GM21515 (cell line): Measurements from ENCODE around the gene INTS13.
"Not testable (repeated sequence)": the region's sequence is repeated elsewhere in the genome, so short reads cannot be mapped to it uniquely, and the experiment has no call there.

Experiments
- ATAC-seq: cut with Tn5 transposase; IDR thresholded peaks from one replicate; pipeline ENCODE4 v1.9.1; 2021; ENCODE audit not compliant: unreplicated experiment

The INTS13 gene

GRCh38 chr12:26936559-26937442 is 980 bp downstream of the INTS13 start:
- ATAC-seq: no peak

DNA sequence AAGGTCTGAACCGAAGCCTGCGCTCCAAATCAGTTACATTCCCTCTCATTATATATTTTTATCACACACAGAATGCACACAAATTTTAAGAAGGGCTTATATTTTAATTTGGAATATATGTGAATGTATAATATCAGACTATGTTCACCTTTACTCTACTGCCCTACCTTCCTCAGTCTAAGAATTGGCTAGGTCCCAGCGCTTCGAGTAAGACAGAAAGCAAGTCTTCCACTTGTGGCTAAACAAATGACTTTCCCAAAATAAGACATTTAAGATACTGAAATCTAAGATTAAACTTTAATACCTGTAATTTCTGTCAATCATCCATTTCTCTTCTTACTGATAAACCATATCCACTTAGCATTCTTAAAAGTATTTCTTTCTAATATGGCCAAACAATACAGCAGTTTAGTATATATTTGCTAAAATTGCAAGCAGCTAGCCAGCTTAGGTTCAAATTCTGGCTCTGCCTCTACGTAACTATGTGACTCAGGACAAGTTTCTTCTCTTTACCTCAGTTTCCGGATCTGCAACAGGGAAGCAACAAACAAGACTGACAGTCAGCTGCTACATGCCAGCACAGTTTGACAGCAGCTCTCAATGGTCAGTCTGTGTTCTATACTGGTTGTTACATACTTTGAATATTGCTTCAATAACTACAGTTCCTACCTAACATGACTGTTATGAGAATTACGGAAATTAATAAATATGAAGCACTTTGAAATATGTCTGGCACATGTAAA is 2.0 kb downstream of the INTS13 start:
- no peak for ATAC-seq

- no peak for ATAC-seq
Observed at GRCh38 chr12:26929590-26929989, 8.2 kb downstream of the INTS13 start.

- no peak for ATAC-seq
Observed at GRCh38 chr12:26928661-26929060, 9.1 kb downstream of the INTS13 start.

DNA sequence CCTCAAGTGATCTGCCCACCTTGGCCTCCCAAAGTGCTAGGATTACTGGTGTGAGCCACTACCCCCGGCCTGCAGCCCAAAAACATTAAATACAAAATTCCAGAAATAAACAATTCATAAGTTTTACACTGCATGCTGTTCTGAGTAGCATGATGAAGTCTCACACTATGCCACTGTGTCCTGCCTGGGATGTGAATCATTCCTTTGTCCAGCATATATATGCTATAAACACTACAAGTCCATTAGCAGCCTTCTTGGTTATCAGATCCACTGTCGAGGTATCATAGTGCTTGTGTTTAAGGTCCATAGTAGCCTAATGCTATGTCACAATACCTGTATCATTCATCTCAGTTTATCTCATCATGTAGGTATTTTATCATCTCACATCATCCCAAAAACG is 15.9 kb downstream of the INTS13 start:
- ATAC-seq: no peak

DNA sequence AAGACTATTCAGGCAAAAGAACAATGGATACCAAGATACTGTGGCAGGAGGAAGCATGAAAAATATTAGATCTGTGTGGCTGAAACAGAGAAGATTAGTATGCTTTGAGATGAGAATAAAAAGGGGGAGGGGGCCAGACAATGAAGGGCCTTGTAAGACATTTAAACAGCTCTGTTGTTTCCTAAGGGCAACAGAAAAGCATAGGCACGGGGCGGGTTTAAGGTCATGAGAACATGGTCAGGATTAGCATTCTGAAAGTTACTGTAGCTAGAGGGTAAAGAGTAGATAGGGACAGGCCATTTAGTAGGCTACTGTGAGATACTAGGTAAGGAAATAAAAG is 18.6 kb downstream of the INTS13 start:
- ATAC-seq: no peak

DNA sequence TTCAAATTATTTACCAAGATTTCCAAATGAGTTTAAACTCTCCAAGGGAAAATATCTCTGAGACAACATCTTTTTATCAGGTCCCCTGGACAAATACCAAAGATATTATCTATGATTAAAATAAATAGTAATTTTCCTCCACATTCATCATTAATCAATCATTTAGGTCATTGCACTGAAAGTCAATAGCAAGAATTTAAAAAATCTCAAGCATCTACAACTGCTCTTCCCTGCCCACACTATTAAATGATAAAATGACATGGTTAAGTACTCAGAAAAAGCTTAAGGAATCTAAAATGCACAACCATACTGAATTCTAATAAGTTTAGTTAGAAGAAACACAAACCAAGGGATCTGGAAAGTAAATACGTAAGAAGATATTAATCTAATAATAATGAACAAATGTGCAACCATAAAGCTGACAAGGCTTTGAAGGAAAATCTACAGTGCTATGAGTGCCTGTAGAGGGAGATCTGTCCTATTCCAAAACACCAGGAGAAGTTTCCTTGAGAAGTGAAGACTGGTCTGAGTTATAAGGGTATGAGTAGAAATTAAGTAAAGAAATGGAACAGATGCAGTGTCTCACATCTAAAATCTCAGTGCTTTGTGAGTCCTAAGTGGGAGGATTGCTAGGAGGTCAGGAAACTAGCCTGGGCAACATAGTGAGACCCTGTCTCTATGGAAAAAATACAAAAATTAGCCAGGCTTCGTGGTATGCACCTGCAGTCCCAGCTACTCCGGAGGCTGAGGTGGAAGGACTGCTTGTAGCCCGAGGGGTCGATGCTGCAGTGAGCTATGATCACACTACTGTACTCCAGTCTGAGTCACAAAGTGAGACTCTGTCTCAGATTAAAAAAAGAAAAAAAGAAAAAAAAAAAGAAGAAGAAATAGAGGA is 19.2 kb downstream of the INTS13 start:
- ATAC-seq: no peak

DNA sequence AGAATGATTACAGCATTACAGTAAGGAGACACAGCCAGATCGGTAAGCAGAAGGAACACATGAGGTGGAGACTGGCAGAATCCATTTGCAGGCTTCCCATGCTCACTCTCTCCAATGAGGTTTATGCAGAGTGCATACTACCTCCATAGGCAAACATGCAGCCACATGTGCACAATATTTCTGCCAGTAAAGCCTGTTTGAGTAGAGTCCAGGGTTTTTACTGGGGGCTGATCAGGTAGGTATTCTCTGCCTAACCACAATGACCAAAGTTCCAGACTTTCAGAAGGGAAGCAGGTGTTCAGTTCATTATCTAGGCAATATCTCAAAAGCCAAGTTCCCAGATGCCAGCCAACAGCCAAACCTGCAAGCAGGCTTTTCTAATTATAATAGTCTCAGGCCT is 31.1 kb downstream of the INTS13 start:
- no peak for ATAC-seq

DNA sequence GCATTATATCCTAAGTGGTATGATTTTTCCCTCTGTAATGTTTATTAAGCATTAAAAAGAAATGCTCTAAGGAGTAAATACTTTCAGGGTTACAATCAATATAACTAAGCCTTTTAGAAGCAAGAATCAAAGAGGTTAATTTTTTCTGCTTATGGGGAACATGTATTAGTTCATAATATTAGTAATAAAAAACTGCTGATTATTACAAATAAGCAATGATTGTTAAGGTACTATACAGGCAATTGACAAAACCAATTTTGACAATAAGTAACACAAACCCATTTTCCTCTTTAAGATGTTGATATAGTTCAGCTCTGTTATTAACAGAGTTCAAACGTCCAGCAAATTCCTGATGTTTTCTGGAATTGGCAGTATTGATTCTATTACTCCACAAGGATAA is 31.8 kb downstream of the INTS13 start:
- ATAC-seq: no peak

DNA sequence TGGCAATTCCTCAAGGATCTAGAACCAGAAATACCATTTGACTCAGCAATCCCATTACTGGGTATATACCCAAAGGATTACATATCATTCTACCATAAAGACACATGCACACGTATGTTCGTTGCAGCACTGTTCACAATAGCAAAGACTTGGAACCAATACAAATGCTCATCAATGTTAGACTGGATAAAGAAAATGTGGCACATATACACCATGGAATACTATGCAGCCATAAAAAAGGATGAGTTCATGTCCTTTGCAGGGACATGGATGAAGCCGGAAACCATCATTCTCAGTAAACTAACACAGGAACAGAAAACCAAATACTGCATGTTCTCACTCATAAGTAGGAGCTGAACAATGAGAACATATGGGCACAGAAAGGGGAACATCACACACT is 34.4 kb downstream of the INTS13 start:
- not testable (repeated sequence) for ATAC-seq

DNA sequence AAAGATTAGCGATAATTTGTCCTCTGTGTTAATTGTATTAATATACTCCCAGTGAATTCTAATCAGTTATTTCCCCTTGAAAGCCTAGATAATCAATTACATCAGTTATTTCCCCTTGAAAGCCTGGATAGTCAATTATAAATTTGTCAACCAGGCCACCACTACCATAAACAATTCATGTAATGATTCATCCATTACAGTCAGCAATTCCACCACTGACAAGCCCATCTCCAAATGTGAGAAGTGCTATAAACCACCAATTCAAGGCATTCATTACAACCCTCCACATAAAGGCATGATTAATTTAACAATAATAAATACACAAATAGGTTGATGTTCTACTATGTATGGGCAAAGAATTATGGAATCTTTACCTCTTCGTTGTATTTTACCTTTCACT is 40.9 kb downstream of the INTS13 start:
- ATAC-seq: no peak

- ATAC-seq: no peak
Observed at GRCh38 chr12:26895672-26896071, 42.1 kb downstream of the INTS13 start.

- ATAC-seq: no peak
Observed at GRCh38 chr12:26891704-26892103, 46.1 kb downstream of the INTS13 start.

GRCh38 chr12:26890784-26891183 is 47.0 kb downstream of the INTS13 start:
- no peak for ATAC-seq

- ATAC-seq: peak; percentile 93
Observed at GRCh38 chr12:26884765-26885576, 52.8 kb downstream of the INTS13 start.

DNA sequence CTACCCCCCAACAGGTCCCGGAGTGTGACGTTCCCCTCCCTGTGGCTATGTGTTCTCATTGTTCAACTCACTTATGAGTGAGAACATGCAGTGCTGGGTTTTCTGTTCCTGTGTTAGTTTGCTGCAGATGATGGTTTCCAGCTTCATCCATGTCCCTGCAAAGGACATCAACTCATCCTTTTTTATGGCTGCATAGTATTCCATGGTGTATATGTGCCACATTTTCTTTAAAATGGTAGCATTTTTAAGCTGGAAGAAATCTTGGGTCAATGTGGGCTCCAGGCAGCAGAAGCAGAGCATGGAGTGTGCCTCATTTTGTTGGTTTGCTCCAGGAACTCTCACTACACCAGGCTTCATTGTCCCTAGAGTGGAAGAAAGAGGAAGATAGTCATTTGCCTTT is 57.2 kb downstream of the INTS13 start:
- no peak for ATAC-seq

DNA sequence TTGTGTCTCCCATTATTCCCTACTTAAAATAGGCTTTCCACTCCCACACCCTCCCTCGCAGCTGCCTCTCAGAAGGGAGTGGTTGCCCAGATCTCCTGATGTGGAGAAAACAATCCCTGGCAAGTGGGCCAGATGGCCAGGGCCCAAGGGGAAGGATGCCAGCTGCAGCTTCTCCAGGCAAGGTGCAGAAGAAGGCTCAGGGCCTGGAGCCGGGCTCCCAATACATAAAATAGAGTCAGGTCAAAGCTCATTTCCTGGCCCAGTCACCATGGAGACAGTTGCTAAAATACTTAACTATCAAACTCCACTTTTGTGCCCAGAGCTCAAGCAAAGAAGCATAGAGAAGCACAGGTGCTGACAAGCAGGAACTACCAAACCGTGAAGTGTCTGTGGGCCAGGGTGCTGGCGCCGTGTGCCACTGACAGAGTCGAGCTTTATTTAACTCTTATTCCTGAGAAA is 59.1 kb downstream of the INTS13 start:
- peak; percentile 58 for ATAC-seq

GRCh38 chr12:26874501-26875296 is 63.1 kb downstream of the INTS13 start:
- ATAC-seq: peak; percentile 69

- no peak for ATAC-seq
Observed at GRCh38 chr12:26872625-26873024, 65.2 kb downstream of the INTS13 start.

- no peak for ATAC-seq
Observed at GRCh38 chr12:26871985-26872384, 65.8 kb downstream of the INTS13 start.
